Spleen (tissue), 7 donors: ENCODE results near the gene RUFY1.
"Not testable (repeated sequence)": the region's sequence is repeated elsewhere in the genome, so short reads cannot be mapped to it uniquely, and the experiment has no call there.

ENCODE experiments used
- POLR2A ChIP-seq, 3 donors: fragments of 450-650 bp; IDR thresholded peaks; one replicate each; pipeline ENCODE4 v1.5.1; 2017; ENCODE audit warnings: antibody characterized with exemption in 3 of 3, mild to moderate bottlenecking in 1 of 3
- TF ChIP-seq, protein P1 (sequence below), 11 experiments: fragments of 200-600 bp in 7 of 11; fragments of 450-650 bp in 4 of 11; sonication (generic) in 4 of 11; IDR thresholded peaks in 8 of 11; conservative IDR thresholded peaks in 3 of 11; 1 replicate in 7 of 11; 2 replicates in 4 of 11; pipeline versions ENCODE4 v1.4.0 to v1.8.0; 2016 to 2021; ENCODE audit warnings: antibody characterized with exemption in 11 of 11, inconsistent platforms in 4 of 11, mild to moderate bottlenecking in 1 of 11
- donor health status: DM: no; HTN: no; CAD: no; lungs with moderate emphysema.
- donor health status: DM: no; HTN: no; CAD: no.
- donor health status: DM: no; HTN: no; CAD: no.

DNA sequence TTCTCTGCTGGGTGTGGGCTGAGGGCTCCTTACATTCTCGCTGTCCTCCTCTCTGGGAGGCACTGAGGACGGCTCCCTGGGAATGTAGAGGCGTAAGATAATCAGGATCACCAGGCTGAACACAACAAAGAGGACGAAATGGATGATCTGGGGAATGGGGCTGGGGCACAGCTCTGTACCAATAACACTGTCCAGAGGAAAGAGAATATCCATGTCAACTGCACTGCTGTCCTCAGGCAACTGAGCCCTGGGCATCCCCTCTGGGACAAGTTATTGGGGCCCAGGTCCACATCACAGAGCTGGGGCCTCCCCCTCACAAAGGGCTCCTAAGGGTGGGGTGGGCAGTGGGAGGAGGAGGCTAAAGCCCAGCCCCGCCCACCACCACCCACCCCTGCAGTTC lies 94.4 kb downstream of the RUFY1 start:
- TF ChIP-seq, protein P1, sequence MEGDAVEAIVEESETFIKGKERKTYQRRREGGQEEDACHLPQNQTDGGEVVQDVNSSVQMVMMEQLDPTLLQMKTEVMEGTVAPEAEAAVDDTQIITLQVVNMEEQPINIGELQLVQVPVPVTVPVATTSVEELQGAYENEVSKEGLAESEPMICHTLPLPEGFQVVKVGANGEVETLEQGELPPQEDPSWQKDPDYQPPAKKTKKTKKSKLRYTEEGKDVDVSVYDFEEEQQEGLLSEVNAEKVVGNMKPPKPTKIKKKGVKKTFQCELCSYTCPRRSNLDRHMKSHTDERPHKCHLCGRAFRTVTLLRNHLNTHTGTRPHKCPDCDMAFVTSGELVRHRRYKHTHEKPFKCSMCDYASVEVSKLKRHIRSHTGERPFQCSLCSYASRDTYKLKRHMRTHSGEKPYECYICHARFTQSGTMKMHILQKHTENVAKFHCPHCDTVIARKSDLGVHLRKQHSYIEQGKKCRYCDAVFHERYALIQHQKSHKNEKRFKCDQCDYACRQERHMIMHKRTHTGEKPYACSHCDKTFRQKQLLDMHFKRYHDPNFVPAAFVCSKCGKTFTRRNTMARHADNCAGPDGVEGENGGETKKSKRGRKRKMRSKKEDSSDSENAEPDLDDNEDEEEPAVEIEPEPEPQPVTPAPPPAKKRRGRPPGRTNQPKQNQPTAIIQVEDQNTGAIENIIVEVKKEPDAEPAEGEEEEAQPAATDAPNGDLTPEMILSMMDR (IDR thresholded peaks at IDR 0.05 in 8 of 11, conservative IDR thresholded peaks at IDR 0.05 in 3 of 11) = not testable (repeated sequence)
- TF ChIP-seq POLR2A (IDR thresholded peaks at IDR 0.05) = not testable (repeated sequence)
